Ecto neural progenitor cell (in vitro differentiated cells): ENCODE results near the gene CWC27.
"Not testable (repeated sequence)": the region's sequence is repeated elsewhere in the genome, so short reads cannot be mapped to it uniquely, and the experiment has no call there.

Experiments
- DNase-seq: peaks from one replicate; pipeline ENCODE4 v3.0.0-alpha.2; 2018; ENCODE audit warnings: low spot score

Gene CWC27

DNA sequence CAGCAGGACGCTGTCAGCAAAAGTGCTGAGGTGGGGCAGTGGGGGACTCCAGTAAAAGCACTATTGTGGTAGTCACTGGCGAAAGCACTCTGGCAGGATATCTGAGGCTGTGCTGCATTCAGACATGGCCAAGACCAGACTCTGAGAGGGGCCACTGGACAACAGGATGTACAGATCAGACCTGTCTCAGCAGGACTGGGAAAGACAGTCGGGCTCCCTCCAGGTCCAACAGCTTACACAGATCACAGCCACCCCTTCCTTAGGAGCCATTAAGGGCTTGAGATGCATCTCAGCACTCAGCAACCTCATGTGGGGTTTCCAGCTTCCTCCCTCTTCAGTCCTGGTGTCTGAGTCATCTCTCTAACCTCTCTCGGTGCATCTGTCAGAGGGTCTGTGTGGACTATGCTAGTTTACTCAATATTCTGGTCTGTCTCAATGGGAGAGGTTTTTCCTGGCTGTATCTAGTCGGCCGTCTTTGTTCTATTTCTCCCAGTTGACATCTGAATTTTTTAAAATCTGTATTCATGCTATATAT is 154.5 kb downstream of the CWC27 start:
- DNase-seq: no peak

- DNase-seq: no peak
Measured at GRCh38 chr5:64925123-64925522, 156.4 kb downstream of the CWC27 start.

GRCh38 chr5:64929833-64930232 is 161.1 kb downstream of the CWC27 start:
- DNase-seq: no peak

DNA sequence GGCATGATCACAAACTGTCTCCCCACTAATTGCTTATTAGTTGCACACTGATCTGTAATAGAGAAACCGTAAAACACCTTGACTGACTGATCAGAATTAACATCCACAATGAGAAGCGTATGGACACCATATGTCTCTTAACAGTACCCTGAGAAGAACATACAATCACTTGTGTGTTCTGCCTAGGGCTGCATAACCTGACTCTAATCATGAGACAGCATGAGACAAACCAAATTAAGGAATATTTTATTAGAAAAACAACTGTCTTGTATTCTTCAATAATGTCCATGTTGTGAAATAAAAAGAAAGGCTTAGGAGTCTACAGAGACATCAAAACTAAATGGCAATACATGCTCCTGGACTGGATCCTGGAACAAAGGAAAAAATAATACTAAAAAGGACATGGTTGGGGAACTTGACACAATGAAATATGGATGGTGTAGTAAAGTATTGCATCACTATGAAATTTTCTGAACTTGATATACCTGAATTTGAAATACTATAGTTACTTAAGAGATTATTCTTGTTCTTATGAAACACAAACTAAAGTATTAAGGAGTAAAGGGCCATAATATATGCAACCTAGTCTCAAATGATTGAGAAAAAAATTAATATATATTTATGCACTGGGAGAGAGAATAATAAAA is 162.1 kb downstream of the CWC27 start:
- DNase-seq: no peak

DNA sequence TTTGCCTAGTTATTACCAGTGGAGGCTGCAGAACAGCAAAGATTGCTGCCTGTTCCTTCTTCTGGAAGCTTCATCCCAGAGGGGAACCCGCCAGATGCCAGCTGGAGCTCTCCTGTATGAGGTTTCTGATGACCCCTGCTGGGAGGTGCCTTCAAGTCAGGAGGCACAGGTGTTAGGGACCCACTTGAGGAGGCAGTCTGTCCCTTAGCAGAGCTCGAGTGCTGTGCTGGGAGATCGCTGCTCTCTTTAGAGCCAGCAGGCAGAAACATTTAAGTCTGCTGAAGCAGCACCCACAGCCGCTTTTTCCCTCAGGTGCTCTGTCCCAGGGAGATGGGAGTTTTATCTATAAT is 170.7 kb downstream of the CWC27 start:
- DNase-seq: not testable (repeated sequence)

DNA sequence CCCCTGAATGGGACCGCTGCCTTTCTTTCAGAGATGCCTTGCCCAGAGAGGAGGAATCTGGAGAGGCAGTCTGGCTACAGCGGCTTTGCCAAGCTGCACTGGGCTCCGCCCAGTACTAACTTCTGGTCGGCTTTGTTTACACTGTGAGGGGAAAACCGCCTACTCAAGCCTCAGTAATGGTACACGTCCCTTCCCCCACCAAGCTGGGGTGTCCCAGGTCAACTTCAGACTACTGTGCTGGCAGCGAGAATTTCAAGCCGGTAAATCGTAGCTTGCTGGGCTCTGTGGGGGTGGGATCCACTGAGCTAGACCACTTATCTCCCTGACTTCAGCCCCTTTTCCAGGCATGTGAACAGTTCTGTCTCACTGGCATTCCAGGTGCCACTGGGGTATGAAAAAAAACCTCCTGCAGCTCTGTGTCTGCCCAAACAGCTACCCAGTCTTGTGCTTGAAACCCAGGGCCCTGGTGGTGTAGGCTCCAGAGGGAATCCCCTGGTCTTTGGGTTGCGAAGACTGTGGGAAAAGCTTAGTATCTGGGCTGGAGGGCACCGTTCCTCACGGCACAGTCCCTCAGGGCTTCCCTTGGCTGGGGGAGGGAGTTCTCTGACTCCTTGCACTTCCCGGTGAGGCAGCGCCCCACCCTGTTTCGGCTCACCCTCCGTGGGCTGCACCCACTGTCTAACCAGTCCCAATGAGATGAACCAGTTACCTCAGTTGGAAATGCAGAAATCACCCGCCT is 171.2 kb downstream of the CWC27 start:
- peak; percentile 71 for DNase-seq

- no peak for DNase-seq
Measured at GRCh38 chr5:64942460-64942859, 173.7 kb downstream of the CWC27 start.

- DNase-seq: no peak
Measured at GRCh38 chr5:64944868-64945267, 176.1 kb downstream of the CWC27 start.

DNA sequence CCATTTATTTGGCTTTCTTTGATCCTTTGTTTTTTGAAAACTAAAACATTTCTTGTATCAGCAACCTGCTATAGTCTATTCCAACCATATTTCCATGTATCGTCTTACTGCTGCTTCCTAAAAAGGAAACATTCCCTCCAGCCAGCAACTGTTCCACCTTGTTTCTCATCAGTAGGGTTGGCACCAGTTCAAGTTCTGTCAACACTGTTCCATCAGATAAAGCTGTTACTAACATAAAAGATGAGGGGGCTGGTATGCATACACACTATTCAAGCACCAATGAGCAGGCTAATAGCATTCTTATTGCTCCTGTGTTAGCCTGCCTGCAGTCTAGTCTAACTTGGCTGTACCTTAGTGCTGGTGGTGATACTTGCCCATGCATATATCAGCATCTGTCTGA is 178.3 kb downstream of the CWC27 start:
- DNase-seq: no peak

GRCh38 chr5:64947801-64948200 is 179.1 kb downstream of the CWC27 start:
- DNase-seq: no peak

- DNase-seq: no peak
Measured at GRCh38 chr5:64949331-64949730, 180.6 kb downstream of the CWC27 start.

- DNase-seq: no peak
Measured at GRCh38 chr5:64952951-64953673, 184.4 kb downstream of the CWC27 start.

GRCh38 chr5:64954518-64954917 is 185.8 kb downstream of the CWC27 start:
- DNase-seq: no peak

GRCh38 chr5:64958757-64959391 is 190.1 kb downstream of the CWC27 start:
- DNase-seq: no peak

- no peak for DNase-seq
Measured at GRCh38 chr5:64963278-64963677, 194.5 kb downstream of the CWC27 start.

DNA sequence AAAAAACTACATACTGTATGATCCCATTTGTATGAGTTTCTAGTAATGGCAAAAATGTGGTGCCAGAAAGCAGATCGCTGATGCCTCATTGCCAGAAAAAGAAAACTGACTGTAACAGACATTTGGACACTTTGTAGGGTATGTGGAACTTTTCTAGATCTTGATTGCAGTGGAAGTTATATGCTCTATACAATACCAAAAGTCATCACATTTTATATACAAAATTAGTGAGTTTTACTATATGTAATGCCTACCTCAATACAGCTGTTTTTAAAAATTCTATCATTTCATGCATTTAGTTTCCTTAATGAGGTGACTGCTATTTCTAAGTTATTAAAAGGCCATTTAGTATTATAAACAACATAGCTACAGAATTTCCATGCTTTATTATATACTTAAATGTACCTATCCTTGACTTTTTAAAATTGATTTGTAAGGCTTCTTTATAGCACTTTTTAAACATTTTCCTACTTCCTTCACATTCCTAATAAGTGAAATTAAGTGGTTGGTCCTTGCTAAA is 199.9 kb downstream of the CWC27 start:
- DNase-seq: no peak

- DNase-seq: no peak
Measured at GRCh38 chr5:64969578-64969977, 200.8 kb downstream of the CWC27 start.

GRCh38 chr5:64971513-64971912 is 202.8 kb downstream of the CWC27 start:
- no peak for DNase-seq

DNA sequence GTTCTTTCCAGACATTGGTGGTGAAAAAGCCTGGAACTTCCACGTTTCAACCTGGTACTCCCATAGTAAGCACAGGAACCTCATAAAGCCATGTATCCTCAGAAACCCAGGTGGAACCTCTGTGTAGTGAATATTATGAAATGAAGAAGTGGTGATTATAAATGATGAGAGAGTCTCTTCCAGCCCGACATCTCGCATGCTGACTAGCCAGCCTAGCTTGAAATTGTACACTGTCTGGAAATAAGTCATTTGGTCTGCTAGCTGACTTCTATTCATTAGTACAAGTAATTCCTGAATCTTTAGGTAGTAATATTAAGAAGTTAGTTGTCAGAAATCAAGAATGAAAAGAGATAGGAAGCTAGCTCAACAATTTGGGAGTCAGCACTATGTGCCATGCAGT is 203.3 kb downstream of the CWC27 start:
- no peak for DNase-seq

DNA sequence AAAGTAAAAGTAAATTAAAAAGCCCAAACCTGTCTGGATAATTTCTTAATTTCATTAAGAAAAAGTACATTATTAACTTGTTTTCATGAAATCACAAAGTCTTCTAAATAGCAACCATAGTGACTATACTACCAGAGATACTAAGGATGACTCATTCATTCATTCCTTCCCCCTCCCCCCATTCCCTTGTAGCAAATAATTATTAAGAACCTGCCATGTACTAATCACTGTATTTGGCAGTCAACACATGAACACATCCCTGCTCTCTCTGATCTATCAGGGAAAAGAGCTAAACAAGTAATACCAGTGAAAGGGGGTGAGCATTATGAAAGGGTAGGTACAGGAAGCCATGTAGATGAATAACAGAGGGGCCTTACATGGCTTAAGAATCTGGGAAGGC is 203.9 kb downstream of the CWC27 start:
- DNase-seq: no peak

DNA sequence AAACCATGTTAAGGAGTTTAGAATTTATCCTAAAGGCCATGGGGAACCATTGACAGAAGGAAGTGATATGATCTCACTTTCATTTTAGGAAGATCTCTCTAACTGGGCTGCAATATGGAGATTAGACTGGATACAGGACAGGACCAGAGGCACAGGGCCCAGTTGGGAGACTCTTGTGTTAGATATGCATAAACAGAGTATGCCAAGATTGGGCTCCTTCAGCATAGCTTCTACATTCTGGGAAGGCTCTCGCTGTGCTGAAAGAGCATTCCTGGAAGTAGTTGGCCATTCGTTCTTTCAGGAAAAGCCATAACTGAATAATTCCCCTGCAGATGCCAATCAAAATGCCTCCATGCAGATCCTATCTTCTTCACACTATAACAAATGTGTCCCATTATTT is 204.5 kb downstream of the CWC27 start:
- no peak for DNase-seq

DNA sequence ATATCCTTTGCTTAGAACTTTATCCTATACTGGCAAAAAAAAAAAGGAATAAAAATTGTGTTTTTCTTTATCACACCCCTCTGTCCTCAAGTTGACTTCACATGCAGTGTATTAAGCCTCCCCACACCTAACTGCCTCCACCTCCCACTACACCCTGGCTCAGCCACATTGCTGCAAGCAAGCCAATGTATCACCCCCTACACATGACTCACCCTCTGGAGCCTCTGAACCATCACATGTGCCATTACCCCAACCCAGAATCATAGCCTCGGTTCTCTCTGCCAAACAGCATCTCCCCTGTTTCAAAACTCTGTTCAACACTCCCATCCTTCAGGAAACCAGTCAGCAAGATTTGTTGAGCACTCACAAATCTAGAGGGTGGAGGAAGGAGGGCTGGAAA is 209.0 kb downstream of the CWC27 start:
- DNase-seq: no peak
